HG03342 (cell line): ENCODE data around the gene MYCBP.
"Not testable (repeated sequence)": the region's sequence is repeated elsewhere in the genome, so short reads cannot be mapped to it uniquely, and the experiment has no call there.

Source experiments
- ATAC-seq: cut with Tn5 transposase; IDR thresholded peaks from one replicate; pipeline ENCODE4 v1.9.1; 2021; ENCODE audit warnings: mild to moderate bottlenecking, moderate library complexity; ENCODE audit not compliant: unreplicated experiment

MYCBP gene, protein sequence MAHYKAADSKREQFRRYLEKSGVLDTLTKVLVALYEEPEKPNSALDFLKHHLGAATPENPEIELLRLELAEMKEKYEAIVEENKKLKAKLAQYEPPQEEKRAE

DNA sequence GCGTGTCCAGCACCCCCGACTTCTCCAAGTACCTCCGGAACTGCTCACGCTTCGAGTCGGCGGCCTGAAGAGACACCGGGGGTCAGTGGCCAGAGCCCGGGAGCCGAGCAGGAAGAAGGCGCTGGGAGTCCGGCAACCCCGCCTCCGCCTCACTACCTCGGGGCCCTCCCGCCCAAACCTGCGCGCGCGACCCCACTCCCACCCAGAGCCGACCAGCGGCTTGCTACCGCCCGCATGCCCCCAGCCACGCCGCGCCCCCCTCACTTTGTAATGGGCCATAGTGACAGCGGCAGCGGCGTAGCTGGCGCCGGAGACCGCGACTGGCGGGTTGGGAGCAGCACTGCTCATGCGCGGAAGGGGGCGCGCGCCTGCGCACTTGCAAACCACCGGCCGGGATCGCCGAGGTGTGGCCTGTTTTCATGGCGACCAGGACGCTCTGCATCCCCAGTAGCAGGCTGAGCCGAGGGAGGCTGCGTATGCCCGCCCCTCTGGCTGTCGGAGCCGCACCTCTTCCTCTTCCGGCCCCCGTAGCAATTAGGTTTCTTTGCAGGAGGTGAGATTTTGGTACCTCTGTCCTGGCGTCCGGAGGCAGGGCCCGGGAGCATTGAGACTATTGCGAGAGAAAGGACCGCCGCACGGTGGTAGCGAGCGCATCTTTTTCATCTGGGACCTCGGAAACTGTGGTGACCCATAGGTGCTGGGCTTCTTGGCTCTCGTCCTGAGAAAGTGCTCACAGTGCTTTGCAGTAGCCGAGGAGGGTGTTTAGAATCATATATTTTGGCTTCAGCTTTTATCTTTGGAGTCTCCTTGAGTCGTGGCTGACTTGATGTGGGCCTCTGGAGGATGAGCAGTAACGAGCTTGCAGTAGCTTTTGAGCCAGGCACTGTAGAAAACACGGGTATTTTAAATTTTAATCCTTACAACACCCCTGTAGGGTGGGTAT lies at the start of gene MYCBP:
Gene MYCBP, minus strand, starts transcription at position 322 of the 943 bp plus-strand sequence. Its CDS starts 43 bp downstream, at position 279.
- peak; percentile 95 for ATAC-seq

DNA sequence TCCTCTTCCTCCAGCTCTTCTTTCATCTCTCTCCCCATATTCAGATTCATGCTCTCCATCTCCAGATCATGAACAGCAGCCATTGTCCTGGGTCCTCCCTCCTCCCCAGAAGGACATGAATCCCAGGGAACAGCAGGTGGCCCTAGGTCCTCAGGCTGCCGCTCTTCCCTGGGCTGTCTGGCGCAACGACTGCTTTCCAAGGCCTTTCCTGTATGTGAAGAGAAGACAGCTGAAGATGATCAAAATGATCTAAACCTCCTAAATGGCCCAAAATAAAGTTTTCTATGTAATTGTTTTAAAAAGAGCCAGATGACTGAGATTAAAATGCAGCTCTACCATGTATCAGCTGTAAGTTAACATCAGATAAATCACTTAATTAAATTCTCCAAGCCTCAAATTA lies 46.0 kb upstream of the MYCBP start:
- ATAC-seq = no peak

- no peak for ATAC-seq
Observed at GRCh38 chr1:38918568-38918967, 45.4 kb upstream of the MYCBP start.

- no peak for ATAC-seq
Observed at GRCh38 chr1:38917772-38918171, 44.6 kb upstream of the MYCBP start.

DNA sequence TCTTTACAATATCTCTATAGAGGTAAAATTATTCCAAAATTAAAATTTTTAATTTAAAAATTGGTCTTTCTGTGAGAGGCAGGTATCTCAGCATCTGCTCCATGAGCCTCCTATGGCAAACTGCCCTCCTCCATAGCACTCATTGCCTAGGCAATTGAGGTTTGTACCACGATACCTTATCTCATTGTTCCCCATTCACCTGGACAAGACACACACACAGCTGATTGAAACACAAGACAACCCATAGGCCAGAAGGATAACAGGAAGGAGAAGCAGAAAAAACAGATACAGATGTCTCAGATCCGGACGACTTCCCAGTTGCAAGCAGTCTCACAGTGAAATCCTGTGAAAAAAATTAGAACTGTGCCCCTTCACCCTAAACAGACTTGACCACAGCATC lies 44.2 kb upstream of the MYCBP start:
- no peak for ATAC-seq

GRCh38 chr1:38915352-38915948 lies 42.3 kb upstream of the MYCBP start:
- no peak for ATAC-seq

DNA sequence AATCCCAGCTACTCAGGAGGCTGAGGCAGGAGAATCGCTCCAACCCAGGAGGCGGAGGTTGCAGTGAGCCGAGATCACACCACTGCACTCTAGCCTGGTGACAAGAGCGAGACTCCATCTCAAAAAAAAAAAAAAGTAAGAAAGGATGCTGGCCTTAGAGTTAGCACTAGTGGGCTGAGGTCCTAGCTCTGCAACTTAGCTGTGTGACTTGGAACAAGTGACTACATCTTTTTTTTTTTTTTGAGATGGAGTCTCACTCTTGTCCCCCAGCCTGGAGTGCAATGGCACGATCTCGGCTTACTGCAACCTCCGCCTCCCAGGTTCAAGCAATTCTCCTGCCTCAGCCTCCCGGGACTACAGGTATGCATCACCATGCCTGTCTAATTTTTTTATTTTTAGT lies 41.8 kb upstream of the MYCBP start:
- not testable (repeated sequence) for ATAC-seq

GRCh38 chr1:38908821-38909220 lies 35.7 kb upstream of the MYCBP start:
- ATAC-seq = no peak

DNA sequence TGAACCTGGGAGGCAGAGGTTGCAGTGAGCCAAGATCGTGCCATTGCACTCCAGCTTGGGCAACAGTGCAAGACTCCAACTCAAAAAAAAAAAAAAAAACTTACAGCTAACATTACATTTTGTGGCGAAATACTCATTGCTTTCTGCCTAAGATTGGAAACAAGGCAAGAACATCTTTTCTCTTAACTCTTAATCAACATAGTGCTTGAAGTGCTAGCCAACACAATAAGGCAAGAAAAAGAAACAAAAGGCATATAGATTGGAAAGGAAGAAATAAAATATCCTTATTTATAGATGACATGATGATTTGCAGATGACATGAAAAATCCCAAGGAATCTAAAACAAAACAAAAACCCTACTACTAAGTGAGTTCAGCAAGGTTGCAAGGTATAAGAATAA lies 32.8 kb upstream of the MYCBP start:
- ATAC-seq = no peak

DNA sequence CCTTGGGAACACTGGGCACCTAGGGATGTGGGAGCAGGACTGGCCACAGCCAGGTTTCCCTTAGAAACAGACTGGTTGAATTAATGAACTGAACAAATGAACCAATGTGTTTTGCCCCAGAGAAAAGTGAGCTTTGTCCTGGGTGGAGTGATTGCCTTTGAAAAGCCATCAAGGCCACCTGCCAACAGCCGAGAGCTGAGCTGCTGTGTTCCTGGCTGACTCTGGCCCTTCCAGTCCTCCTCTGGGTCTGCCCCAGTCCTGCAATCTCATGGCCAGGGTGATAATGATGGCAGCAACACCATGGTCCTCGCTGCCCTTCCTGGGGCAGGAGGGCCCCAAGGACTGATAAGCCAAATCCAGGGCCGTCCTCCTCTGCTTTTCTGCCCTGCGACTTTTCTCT lies 26.4 kb upstream of the MYCBP start:
- no peak for ATAC-seq

- ATAC-seq = no peak
Observed at GRCh38 chr1:38898653-38899230, 25.6 kb upstream of the MYCBP start.

DNA sequence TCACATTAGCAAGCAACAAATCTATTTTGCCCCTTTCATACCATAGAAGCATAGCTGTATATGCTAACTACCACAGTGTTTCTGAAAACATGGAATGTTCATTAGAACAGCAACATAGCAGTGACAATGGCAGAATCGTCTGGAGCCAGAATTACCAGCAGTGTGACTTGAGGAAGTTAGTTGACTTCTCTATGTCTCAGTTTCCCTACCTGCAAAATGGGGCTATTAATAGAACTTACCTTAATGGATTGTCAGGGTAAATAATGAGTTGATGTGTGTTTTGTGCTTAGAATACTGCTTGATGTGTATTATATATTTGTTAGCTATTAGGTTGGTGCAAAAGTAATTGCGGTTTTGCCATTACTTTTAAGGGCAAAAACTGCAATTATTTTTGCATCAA lies 23.0 kb upstream of the MYCBP start:
- ATAC-seq = no peak

- no peak for ATAC-seq
Observed at GRCh38 chr1:38892976-38893375, 19.8 kb upstream of the MYCBP start.

DNA sequence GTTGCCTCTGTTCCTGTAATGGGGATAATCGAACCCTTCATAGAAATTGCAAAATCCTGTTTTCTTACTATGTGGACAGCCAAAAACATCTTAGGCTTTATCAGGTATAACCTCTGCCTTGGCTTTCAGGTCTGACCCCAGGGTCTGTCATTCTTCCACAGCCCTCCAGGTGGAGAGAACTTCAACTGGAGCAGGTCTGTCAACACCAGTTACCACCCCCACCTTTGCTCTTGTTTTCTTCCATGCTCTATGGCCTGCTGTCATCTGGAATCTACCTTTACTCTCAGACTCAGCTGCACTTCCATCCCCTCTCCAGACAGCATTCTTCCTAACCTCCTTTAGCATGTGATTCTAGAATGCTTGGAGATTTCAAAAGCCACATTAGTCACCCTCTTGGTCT lies 18.6 kb upstream of the MYCBP start:
- no peak for ATAC-seq

DNA sequence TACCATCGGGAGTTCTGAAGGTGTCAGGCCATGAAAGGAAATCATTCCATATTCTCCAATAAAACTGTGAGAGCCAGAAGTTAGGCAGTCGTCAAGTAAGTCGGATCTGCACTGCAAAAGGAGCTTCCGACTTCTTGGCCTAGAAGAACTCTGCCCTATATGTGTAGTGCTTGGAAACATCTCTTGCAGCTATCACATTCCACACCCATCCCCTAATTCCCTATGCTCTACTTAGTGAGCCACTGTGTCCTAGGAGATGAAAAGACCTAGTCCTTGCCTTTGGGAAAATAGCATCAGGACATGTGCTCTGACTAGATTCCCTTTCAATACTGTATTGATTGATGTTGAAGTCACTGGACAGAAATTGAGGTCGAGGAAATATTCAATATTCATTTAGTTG lies 16.4 kb upstream of the MYCBP start:
- ATAC-seq = no peak

- ATAC-seq = no peak
Observed at GRCh38 chr1:38888423-38889333, 15.5 kb upstream of the MYCBP start.

DNA sequence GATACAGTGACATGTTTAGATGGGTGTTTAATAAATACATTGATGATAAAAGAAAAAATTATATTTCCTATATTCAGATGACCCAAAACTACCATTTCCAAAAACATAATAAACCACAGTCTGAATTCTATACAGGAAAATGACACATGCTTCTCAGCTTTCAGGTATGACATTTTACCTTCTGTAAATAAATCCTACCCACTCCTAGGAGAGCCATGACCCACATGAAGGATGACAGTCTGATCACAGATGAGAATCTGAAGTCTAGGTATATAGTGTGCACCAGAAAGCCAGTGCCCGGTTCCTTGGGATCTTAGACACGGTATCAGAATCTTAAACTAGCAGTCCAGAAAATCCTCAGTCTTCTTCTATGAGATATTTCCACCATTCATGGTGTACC lies 11.9 kb upstream of the MYCBP start:
- ATAC-seq = no peak

- no peak for ATAC-seq
Observed at GRCh38 chr1:38881487-38881886, 8.3 kb upstream of the MYCBP start, which contains the start of gene GJA9. Gene GJA9 (minus strand): TSS chr1:38881587. CDS start chr1:38876098, 5,489 bp downstream.

GRCh38 chr1:38875811-38876210 lies 2.7 kb upstream of the MYCBP start:
- ATAC-seq = no peak

- ATAC-seq = peak; percentile 23
Observed at GRCh38 chr1:38872401-38873026, 634 bp downstream of the MYCBP start.
